Measurements from ENCODE around the gene TBXAS1. TPM values are rescaled to one million over a fixed set of nuclear protein-coding genes. Genes with fewer than 3 reads are reported as not detected.

Gene TBXAS1
- total and polyA plus RNA-seq, 2 of the 8 experiments (the other 6 are each of a cell fraction or from before 2014, with no cell fraction given), result 0.86 to 2.1 TPM

DNA sequence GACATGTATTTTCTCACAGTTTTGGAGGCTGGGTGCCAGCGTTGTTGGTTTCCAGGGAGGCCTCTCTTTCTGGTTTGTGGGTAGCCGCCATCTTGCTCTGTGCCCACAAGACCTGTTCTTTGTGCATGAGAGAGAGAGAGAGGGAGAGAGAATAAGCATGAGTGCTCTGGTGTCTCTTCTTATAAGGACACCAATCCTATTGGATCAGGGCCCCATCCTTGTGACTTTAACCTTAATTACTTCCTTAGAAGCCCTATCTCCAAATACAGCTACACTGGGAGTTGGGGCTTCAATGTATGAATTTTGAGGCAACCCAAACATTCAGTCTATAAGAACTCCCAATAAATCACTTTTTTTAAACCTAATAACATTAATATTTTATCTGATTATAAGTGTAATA is 119.1 kb downstream of the TBXAS1 start (continued):
- TF ChIP-seq TCF12 (IDR thresholded peaks at IDR 0.05; ENCODE audit: low read depth, low read length) (no peak), RFX5 (IDR thresholded peaks at IDR 0.05; ENCODE audit: borderline replicate concordance, low read depth, low read length) (no peak), GTF2F1 (IDR thresholded peaks at IDR 0.05; ENCODE audit: borderline replicate concordance, low read depth, low read length) (no peak), SIN3A (conservative IDR thresholded peaks at IDR 0.05 in 1 of 2, IDR thresholded peaks at IDR 0.05 in 1 of 2; ENCODE audit: low read depth in 1 of 2, low read length in 2 of 2) (no peak), HDAC2 (IDR thresholded peaks at IDR 0.05; ENCODE audit: borderline replicate concordance in 1 of 2, low read depth in 2 of 2, low read length in 2 of 2) (no peak), KDM5A (IDR thresholded peaks at IDR 0.05; ENCODE audit: low read length) (no peak)

All from H1 (cell line).